Prostate gland (tissue), 2 donors: ENCODE results near the gene M1AP.

Experiments
- CTCF ChIP-seq, 4 experiments: fragments of 200-600 bp in 2 of 4; fragments of 450-650 bp in 2 of 4; sonication (generic) in 2 of 4; IDR thresholded peaks; 1 replicate in 3 of 4; 2 replicates in 1 of 4; pipeline ENCODE4 v1.5.1; 2016 to 2019; ENCODE audit warnings: antibody characterized with exemption in 4 of 4, mild to moderate bottlenecking in 2 of 4, moderate library complexity in 2 of 4
- POLR2A ChIP-seq: fragments of 450-650 bp; IDR thresholded peaks from one replicate; pipeline ENCODE4 v1.6.1; 2016; ENCODE audit warnings: antibody characterized with exemption, mild to moderate bottlenecking
- POLR2AphosphoS5 ChIP-seq: sonication (generic); formaldehyde crosslinking; IDR thresholded peaks from one replicate; pipeline ENCODE4 v1.6.1; 2017; ENCODE audit warnings: antibody characterized with exemption

GRCh38 chr2:74593826-74594772 is 54.0 kb downstream of the M1AP start:
- TF ChIP-seq CTCF (IDR thresholded peaks at IDR 0.05) (no peak), POLR2A (no peak), POLR2AphosphoS5 (no peak)
